SK-N-SH treated with all-trans-retinoic acid at 6 μM for 48 hours (cell line): ENCODE results near the gene SMAD3.

Experiments
- ATAC-seq: fragments of 200-7000 bp; cut with Tn5 transposase; 3 replicates; pipeline ENCODE4 v1.9.1; 2020; ENCODE audit warnings: mild to moderate bottlenecking, moderate library complexity
- ARNTL ChIP-seq: fragments of 450-650 bp; formaldehyde crosslinking; IDR thresholded peaks from 2 replicates; pipeline ENCODE4 v1.5.0; 2020; ENCODE audit warnings: low read depth, mild to moderate bottlenecking, moderate library complexity, borderline replicate concordance
- BACH2 ChIP-seq: fragments of 250-450 bp; sonication (Bioruptor Pico); IDR thresholded peaks from 2 replicates; pipeline ENCODE4 v1.9.0; 2021; ENCODE audit warnings: mild to moderate bottlenecking, borderline replicate concordance
- CREB5 ChIP-seq: fragments of 250-450 bp; sonication (Bioruptor Pico); IDR thresholded peaks from 2 replicates; pipeline ENCODE4 v1.5.1; 2020; ENCODE audit warnings: low read depth, mild to moderate bottlenecking, moderate library complexity
- CSDC2 ChIP-seq: fragments of 250-450 bp; sonication (Bioruptor Pico); IDR thresholded peaks from 2 replicates; pipeline ENCODE4 v1.5.0; 2020; ENCODE audit warnings: mild to moderate bottlenecking, moderate library complexity
- CSRNP3 ChIP-seq: fragments of 250-450 bp; sonication (Bioruptor Pico); IDR thresholded peaks from 2 replicates; pipeline ENCODE4 v1.5.1; 2021; ENCODE audit warnings: mild to moderate bottlenecking, moderate library complexity
- ESRRG ChIP-seq: fragments of 250-450 bp; sonication (Bioruptor Pico); IDR thresholded peaks from 2 replicates; pipeline ENCODE4 v1.6.1; 2021; ENCODE audit warnings: mild to moderate bottlenecking
- GLIS3 ChIP-seq: fragments of 250-450 bp; sonication (Bioruptor Pico); IDR thresholded peaks from 2 replicates; pipeline ENCODE4 v1.5.0; 2020; ENCODE audit warnings: mild to moderate bottlenecking, moderate library complexity
- ISL1 ChIP-seq: fragments of 250-450 bp; sonication (Bioruptor Pico); IDR thresholded peaks from 2 replicates; pipeline ENCODE4 v2.1.2; 2022; ENCODE audit warnings: mild to moderate bottlenecking, moderate library complexity
- OSR1 ChIP-seq: fragments of 250-450 bp; sonication (Bioruptor Pico); IDR thresholded peaks from 2 replicates; pipeline ENCODE4 v1.8.0; 2022; ENCODE audit warnings: moderate library complexity, mild to moderate bottlenecking, inconsistent platforms
- POU6F1 ChIP-seq: fragments of 250-450 bp; sonication (Bioruptor Pico); IDR thresholded peaks from 2 replicates; pipeline ENCODE4 v1.8.0; 2021; ENCODE audit warnings: low read depth, mild to moderate bottlenecking, moderate library complexity, borderline replicate concordance
- PPARA ChIP-seq: fragments of 250-450 bp; sonication (Bioruptor Pico); IDR thresholded peaks from 2 replicates; pipeline ENCODE4 v1.5.0; 2020; ENCODE audit warnings: mild to moderate bottlenecking, borderline replicate concordance
- RARB ChIP-seq: fragments of 250-450 bp; sonication (Bioruptor Pico); IDR thresholded peaks from 2 replicates; pipeline ENCODE4 v1.8.0; 2021; ENCODE audit warnings: mild to moderate bottlenecking, moderate library complexity
- SNAI2 ChIP-seq: fragments of 250-450 bp; sonication (Bioruptor Pico); IDR thresholded peaks from 2 replicates; pipeline ENCODE4 v1.5.0; 2020; ENCODE audit warnings: mild to moderate bottlenecking, moderate library complexity
- TCF4 ChIP-seq: fragments of 250-450 bp; sonication (Bioruptor Pico); IDR thresholded peaks from 2 replicates; pipeline ENCODE4 v1.8.0; 2021; ENCODE audit warnings: mild to moderate bottlenecking, moderate library complexity, borderline replicate concordance
- TOX ChIP-seq: fragments of 250-450 bp; sonication (Bioruptor Pico); IDR thresholded peaks from 2 replicates; pipeline ENCODE4 v1.8.0; 2021; ENCODE audit warnings: mild to moderate bottlenecking, moderate library complexity, borderline replicate concordance
- ZC3H10 ChIP-seq: fragments of 250-450 bp; sonication (Bioruptor Pico); IDR thresholded peaks from 2 replicates; pipeline ENCODE4 v1.5.1; 2021; ENCODE audit warnings: mild to moderate bottlenecking, moderate library complexity
- ZFP3 ChIP-seq: fragments of 250-450 bp; sonication (Bioruptor Pico); IDR thresholded peaks from 2 replicates; pipeline ENCODE4 v1.5.0; 2020; ENCODE audit warnings: mild to moderate bottlenecking, moderate library complexity
- ZFP30 ChIP-seq: fragments of 450-650 bp; formaldehyde crosslinking; IDR thresholded peaks from 2 replicates; pipeline ENCODE4 v1.5.0; 2022; ENCODE audit warnings: mild to moderate bottlenecking, moderate library complexity
- ZNF565 ChIP-seq: fragments of 450-650 bp; formaldehyde crosslinking; conservative IDR thresholded peaks from 2 replicates; pipeline ENCODE4 v1.5.0; 2020; ENCODE audit warnings: low read depth, mild to moderate bottlenecking, moderate library complexity
- ZNF70 ChIP-seq: fragments of 450-650 bp; formaldehyde crosslinking; IDR thresholded peaks from 2 replicates; pipeline ENCODE4 v1.5.0; 2020; ENCODE audit warnings: mild to moderate bottlenecking, moderate library complexity
- ZNF8 ChIP-seq: fragments of 450-650 bp; formaldehyde crosslinking; IDR thresholded peaks from 2 replicates; pipeline ENCODE4 v1.5.0; 2020; ENCODE audit warnings: mild to moderate bottlenecking, moderate library complexity
- TF ChIP-seq, protein P1 (sequence below): fragments of 250-450 bp; sonication (Bioruptor Pico); IDR thresholded peaks from 2 replicates; pipeline ENCODE4 v1.8.0; 2020; ENCODE audit warnings: mild to moderate bottlenecking, moderate library complexity, borderline replicate concordance
- TF ChIP-seq, protein P2 (sequence below): fragments of 250-450 bp; sonication (Bioruptor Pico); IDR thresholded peaks from 2 replicates; pipeline ENCODE4 v1.5.0; 2020; ENCODE audit warnings: mild to moderate bottlenecking, moderate library complexity

The SMAD3 gene

DNA sequence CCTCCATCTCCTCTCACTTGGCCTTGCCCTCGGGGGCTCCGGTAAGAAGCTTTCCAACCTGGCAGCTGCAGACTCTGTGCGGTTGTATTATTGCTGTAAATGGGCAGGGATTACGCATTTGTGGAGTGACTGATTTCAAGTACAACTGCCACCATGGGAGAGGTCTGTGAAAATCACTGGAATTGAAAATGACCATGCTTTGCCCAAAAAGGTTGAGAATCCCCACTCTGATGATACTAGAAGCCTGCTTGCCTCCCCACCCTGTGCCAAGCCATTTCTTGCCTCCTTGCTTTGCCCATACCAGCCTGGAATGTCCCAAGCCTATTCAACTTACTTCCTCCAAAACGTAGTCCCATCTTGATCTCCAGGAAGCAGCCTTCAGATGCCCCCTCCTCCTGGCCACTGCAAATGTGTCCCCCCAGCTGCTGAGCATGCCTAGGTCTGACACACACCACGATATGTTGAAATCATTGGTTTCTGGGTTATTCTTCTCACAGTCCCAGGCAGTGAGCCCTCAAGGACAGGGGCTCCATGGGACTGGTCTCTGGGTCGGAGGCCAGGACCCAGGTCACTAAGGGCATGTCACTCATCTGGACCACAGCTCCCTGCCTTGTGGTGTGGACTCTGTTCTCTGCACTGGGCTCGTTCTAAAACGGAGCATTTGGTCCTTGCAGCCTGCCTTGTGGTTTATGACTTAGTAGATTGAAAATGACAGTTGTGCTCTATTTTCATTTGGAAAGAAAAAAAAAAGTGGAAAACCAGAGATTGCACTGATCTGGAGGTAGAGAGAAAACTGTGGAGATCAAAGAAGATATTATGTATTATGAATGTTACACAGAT lies 42.9 kb downstream of the SMAD3 start:
- ATAC-seq: no peak; the same call in 2 of the 3 replicates
- TF ChIP-seq CSDC2: 0 out of 2 replicates have a peak, but pooled peaks have one; percentile 18
- TF ChIP-seq ZC3H10 (CRISPR knock-in tag): peak; percentile 22; the same call in 1 of the 2 replicates
- TF ChIP-seq PPARA (CRISPR knock-in tag): no peak

DNA sequence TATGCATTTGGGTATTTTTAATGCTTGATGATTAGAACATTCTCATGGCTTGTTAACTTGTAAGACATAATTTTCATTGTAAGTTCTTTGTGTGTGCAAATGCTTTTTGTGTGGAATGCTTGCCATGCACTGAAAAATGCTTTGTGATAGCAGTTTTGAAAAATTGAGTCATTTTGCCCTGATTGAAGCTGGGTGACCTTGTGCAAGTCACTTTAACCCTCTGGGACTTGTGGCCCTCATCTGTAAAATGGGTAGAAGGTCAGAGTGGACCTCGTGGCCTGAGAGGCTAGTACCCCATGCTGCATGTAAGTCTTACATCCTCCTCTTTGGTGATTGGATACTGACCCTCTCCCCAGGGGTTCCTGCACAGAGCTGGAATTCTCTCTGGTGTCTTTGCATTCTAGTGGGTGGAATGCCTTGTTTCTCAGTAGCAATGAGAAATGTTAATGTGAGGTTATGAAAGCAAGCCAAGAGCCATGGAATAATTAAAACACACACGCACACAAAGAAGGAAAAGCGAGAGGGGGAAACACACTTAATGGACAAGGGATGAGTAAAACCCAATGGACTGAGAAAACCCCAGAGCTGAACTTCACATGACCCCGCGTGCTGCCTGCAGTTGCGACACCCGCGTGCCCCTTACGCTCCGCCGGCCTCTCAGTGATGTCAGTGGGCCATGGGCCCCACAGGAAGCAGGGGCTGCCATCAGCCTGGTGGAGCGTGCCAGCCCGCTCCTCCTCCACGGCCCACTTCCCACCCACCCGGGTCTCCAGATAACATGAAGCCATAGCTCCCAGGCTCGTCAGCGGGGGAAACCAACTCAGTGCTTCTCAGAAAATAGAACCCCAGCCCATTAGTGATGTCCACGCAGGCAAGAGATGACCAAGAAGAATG lies 44.0 kb downstream of the SMAD3 start:
- ATAC-seq: no peak
- TF ChIP-seq ZFP3 (peak; percentile 67; the same call in 1 of the 2 replicates), ZNF565 (CRISPR knock-in tag) (no peak), ZFP30 (CRISPR knock-in tag) (no peak), CREB5 (CRISPR knock-in tag) (peak; percentile 56), CSDC2 (peak; percentile 41; the same call in 1 of the 2 replicates), PPARA (CRISPR knock-in tag) (no peak), ZNF8 (CRISPR knock-in tag) (no peak), SNAI2 (CRISPR knock-in tag) (no peak), RARB (CRISPR knock-in tag) (no peak; the same call in 1 of the 2 replicates), ZNF70 (CRISPR knock-in tag) (no peak), POU6F1 (no peak), ARNTL (no peak), TCF4 (CRISPR knock-in tag) (no peak), CSRNP3 (CRISPR knock-in tag) (no peak), BACH2 (CRISPR knock-in tag) (no peak), TOX (CRISPR knock-in tag) (no peak), ISL1 (peak; percentile 88), ZC3H10 (CRISPR knock-in tag) (0 out of 2 replicates have a peak, but pooled peaks have one; percentile 15), GLIS3 (CRISPR knock-in tag) (0 out of 2 replicates have a peak, but pooled peaks have one; percentile 41), OSR1 (CRISPR knock-in tag) (no peak), ESRRG (CRISPR knock-in tag) (no peak)
- TF ChIP-seq, protein P1, sequence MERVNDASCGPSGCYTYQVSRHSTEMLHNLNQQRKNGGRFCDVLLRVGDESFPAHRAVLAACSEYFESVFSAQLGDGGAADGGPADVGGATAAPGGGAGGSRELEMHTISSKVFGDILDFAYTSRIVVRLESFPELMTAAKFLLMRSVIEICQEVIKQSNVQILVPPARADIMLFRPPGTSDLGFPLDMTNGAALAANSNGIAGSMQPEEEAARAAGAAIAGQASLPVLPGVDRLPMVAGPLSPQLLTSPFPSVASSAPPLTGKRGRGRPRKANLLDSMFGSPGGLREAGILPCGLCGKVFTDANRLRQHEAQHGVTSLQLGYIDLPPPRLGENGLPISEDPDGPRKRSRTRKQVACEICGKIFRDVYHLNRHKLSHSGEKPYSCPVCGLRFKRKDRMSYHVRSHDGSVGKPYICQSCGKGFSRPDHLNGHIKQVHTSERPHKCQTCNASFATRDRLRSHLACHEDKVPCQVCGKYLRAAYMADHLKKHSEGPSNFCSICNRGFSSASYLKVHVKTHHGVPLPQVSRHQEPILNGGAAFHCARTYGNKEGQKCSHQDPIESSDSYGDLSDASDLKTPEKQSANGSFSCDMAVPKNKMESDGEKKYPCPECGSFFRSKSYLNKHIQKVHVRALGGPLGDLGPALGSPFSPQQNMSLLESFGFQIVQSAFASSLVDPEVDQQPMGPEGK: peak; percentile 38; the same call in 1 of the 2 replicates
- TF ChIP-seq, protein P2, sequence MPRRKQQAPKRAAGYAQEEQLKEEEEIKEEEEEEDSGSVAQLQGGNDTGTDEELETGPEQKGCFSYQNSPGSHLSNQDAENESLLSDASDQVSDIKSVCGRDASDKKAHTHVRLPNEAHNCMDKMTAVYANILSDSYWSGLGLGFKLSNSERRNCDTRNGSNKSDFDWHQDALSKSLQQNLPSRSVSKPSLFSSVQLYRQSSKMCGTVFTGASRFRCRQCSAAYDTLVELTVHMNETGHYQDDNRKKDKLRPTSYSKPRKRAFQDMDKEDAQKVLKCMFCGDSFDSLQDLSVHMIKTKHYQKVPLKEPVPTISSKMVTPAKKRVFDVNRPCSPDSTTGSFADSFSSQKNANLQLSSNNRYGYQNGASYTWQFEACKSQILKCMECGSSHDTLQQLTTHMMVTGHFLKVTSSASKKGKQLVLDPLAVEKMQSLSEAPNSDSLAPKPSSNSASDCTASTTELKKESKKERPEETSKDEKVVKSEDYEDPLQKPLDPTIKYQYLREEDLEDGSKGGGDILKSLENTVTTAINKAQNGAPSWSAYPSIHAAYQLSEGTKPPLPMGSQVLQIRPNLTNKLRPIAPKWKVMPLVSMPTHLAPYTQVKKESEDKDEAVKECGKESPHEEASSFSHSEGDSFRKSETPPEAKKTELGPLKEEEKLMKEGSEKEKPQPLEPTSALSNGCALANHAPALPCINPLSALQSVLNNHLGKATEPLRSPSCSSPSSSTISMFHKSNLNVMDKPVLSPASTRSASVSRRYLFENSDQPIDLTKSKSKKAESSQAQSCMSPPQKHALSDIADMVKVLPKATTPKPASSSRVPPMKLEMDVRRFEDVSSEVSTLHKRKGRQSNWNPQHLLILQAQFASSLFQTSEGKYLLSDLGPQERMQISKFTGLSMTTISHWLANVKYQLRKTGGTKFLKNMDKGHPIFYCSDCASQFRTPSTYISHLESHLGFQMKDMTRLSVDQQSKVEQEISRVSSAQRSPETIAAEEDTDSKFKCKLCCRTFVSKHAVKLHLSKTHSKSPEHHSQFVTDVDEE (CRISPR knock-in tag): 0 out of 2 replicates have a peak, but pooled peaks have one; percentile 9
